Measurements from ENCODE around the gene MLST8.
"Not testable (repeated sequence)": the region's sequence is repeated elsewhere in the genome, so short reads cannot be mapped to it uniquely, and the experiment has no call there.

MLST8 gene

GRCh38 chr16:2234813-2235170 is 29.5 kb downstream of the MLST8 start:
- Histone ChIP-seq H3K4me3 (ENCODE audit: low read length) (no peak overlapping the region), H3K9me3 (ENCODE audit: insufficient read depth, low read depth, low read length) (no peaks in the 10 kb centered on the region), H3K27ac (ENCODE audit: low read depth, low read length) (no peak overlapping the region), H3K4me1 (ENCODE audit: insufficient read depth, low read length) (no peaks in the 10 kb centered on the region; the same call in 1 of the 2 replicates), H3K27me3 (ENCODE audit: insufficient read depth, low read length) (peaks cover 29% of the 10 kb centered on the region), H3K9ac (ENCODE audit: low read depth, low read length) (no peak overlapping the region), H3K36me3 (ENCODE audit: insufficient read depth, low read length) (peaks cover 44% of the 10 kb centered on the region)
- 96% methylated on average over 18 of the region's 18 CpGs for WGBS

GRCh38 chr16:2235234-2235651 is 30.0 kb downstream of the MLST8 start:
- no peak overlapping the region for H3K27ac ChIP-seq (ENCODE audit: low read depth, low read length)
- H3K4me3 ChIP-seq (ENCODE audit: low read length), result no peak overlapping the region
- no peaks in the 10 kb centered on the region; the same call in 1 of the 2 replicates for H3K4me1 ChIP-seq (ENCODE audit: insufficient read depth, low read length)
- H3K36me3 ChIP-seq (ENCODE audit: insufficient read depth, low read length), result peaks cover 40% of the 10 kb centered on the region
- 93% methylated on average over 28 of the region's 28 CpGs for WGBS
- no peaks in the 10 kb centered on the region for H3K9me3 ChIP-seq (ENCODE audit: insufficient read depth, low read depth, low read length)
- no peak overlapping the region for H3K9ac ChIP-seq (ENCODE audit: low read depth, low read length)
- peaks cover 29% of the 10 kb centered on the region for H3K27me3 ChIP-seq (ENCODE audit: insufficient read depth, low read length)

GRCh38 chr16:2235695-2236336 is 30.6 kb downstream of the MLST8 start:
- Histone ChIP-seq H3K36me3 (ENCODE audit: insufficient read depth, low read length) (peaks cover 40% of the 10 kb centered on the region), H3K27me3 (ENCODE audit: insufficient read depth, low read length) (peaks cover 29% of the 10 kb centered on the region), H3K27ac (ENCODE audit: low read depth, low read length) (no peak overlapping the region), H3K9ac (ENCODE audit: low read depth, low read length) (no peak overlapping the region), H3K4me1 (ENCODE audit: insufficient read depth, low read length) (no peaks in the 10 kb centered on the region; the same call in 1 of the 2 replicates), H3K9me3 (ENCODE audit: insufficient read depth, low read depth, low read length) (no peaks in the 10 kb centered on the region), H3K4me3 (ENCODE audit: low read length) (no peak overlapping the region)
- 80% methylated on average over 19 of the region's 19 CpGs for WGBS

GRCh38 chr16:2236337-2237101 is 31.3 kb downstream of the MLST8 start, which contains the start of gene DNASE1L2:
DNASE1L2 (plus strand) TSS chr16:2236444; CDS start chr16:2236817, 373 bp downstream.
- H3K27me3 ChIP-seq (ENCODE audit: insufficient read depth, low read length), result peaks cover 29% of the 10 kb centered on the region
- H3K4me1 ChIP-seq (ENCODE audit: insufficient read depth, low read length), result no peaks in the 10 kb centered on the region; the same call in 1 of the 2 replicates
- peaks cover 35% of the 10 kb centered on the region for H3K36me3 ChIP-seq (ENCODE audit: insufficient read depth, low read length)
- H3K9ac ChIP-seq (ENCODE audit: low read depth, low read length), result peak within 1 kb of the TSS; percentile 26; the same call in 1 of the 2 replicates
- WGBS, result 7% methylated on average over 64 of the region's 64 CpGs
- H3K9me3 ChIP-seq (ENCODE audit: insufficient read depth, low read depth, low read length), result no peaks in the 10 kb centered on the region
- no peak within 1 kb of the TSS for H3K27ac ChIP-seq (ENCODE audit: low read depth, low read length)
- H3K4me3 ChIP-seq (ENCODE audit: low read length), result peak within 1 kb of the TSS; percentile 46

GRCh38 chr16:2237102-2237482 is 31.8 kb downstream of the MLST8 start:
- 5% methylated on average over 40 of the region's 40 CpGs for WGBS
- Histone ChIP-seq H3K27ac (ENCODE audit: low read depth, low read length) (no peak overlapping the region), H3K4me3 (ENCODE audit: low read length) (peak overlapping the region; percentile 46), H3K4me1 (ENCODE audit: insufficient read depth, low read length) (no peaks in the 10 kb centered on the region; the same call in 1 of the 2 replicates), H3K9me3 (ENCODE audit: insufficient read depth, low read depth, low read length) (no peaks in the 10 kb centered on the region), H3K36me3 (ENCODE audit: insufficient read depth, low read length) (peaks cover 30% of the 10 kb centered on the region), H3K9ac (ENCODE audit: low read depth, low read length) (no peak overlapping the region; the same call in 1 of the 2 replicates), H3K27me3 (ENCODE audit: insufficient read depth, low read length) (peaks cover 29% of the 10 kb centered on the region)

GRCh38 chr16:2237493-2238149 is 32.4 kb downstream of the MLST8 start:
- H3K9ac ChIP-seq (ENCODE audit: low read depth, low read length), result peak overlapping the region; percentile 26; the same call in 1 of the 2 replicates
- H3K4me3 ChIP-seq (ENCODE audit: low read length), result peak overlapping the region; percentile 46
- H3K9me3 ChIP-seq (ENCODE audit: insufficient read depth, low read depth, low read length), result no peaks in the 10 kb centered on the region
- H3K36me3 ChIP-seq (ENCODE audit: insufficient read depth, low read length), result peaks cover 30% of the 10 kb centered on the region
- 8% methylated on average over 65 of the region's 65 CpGs for WGBS
- H3K27ac ChIP-seq (ENCODE audit: low read depth, low read length), result no peak overlapping the region
- peaks cover 29% of the 10 kb centered on the region for H3K27me3 ChIP-seq (ENCODE audit: insufficient read depth, low read length)
- H3K4me1 ChIP-seq (ENCODE audit: insufficient read depth, low read length), result no peaks in the 10 kb centered on the region; the same call in 1 of the 2 replicates

GRCh38 chr16:2238150-2238837 is 33.0 kb downstream of the MLST8 start:
- Histone ChIP-seq H3K4me3 (ENCODE audit: low read length) (no peak overlapping the region), H3K9me3 (ENCODE audit: insufficient read depth, low read depth, low read length) (no peaks in the 10 kb centered on the region), H3K36me3 (ENCODE audit: insufficient read depth, low read length) (peaks cover 30% of the 10 kb centered on the region), H3K27ac (ENCODE audit: low read depth, low read length) (no peak overlapping the region; the same call in 1 of the 2 replicates), H3K9ac (ENCODE audit: low read depth, low read length) (no peak overlapping the region), H3K4me1 (ENCODE audit: insufficient read depth, low read length) (no peaks in the 10 kb centered on the region; the same call in 1 of the 2 replicates), H3K27me3 (ENCODE audit: insufficient read depth, low read length) (peaks cover 29% of the 10 kb centered on the region)
- 54% methylated on average over 18 of the region's 18 CpGs for WGBS

- H3K4me3 ChIP-seq (ENCODE audit: low read length), result no peak overlapping the region
- H3K9ac ChIP-seq (ENCODE audit: low read depth, low read length), result no peak overlapping the region
- WGBS, result 55% methylated on average over 15 of the region's 15 CpGs
- H3K4me1 ChIP-seq (ENCODE audit: insufficient read depth, low read length), result no peaks in the 10 kb centered on the region; the same call in 1 of the 2 replicates
- H3K9me3 ChIP-seq (ENCODE audit: insufficient read depth, low read depth, low read length), result no peaks in the 10 kb centered on the region
- peaks cover 31% of the 10 kb centered on the region for H3K36me3 ChIP-seq (ENCODE audit: insufficient read depth, low read length)
- peaks cover 29% of the 10 kb centered on the region for H3K27me3 ChIP-seq (ENCODE audit: insufficient read depth, low read length)
- H3K27ac ChIP-seq (ENCODE audit: low read depth, low read length), result peak overlapping the region; percentile 51; the same call in 1 of the 2 replicates
Measured at GRCh38 chr16:2238838-2239675, 33.8 kb downstream of the MLST8 start.

- peaks cover 32% of the 10 kb centered on the region for H3K36me3 ChIP-seq (ENCODE audit: insufficient read depth, low read length)
- not testable (repeated sequence) for H3K9me3 ChIP-seq (ENCODE audit: insufficient read depth, low read depth, low read length)
- WGBS, result 91% methylated on average over 8 of the region's 9 CpGs
Measured at GRCh38 chr16:2240331-2240730, 35.1 kb downstream of the MLST8 start.

GRCh38 chr16:2242598-2242997 is 37.3 kb downstream of the MLST8 start:
- no peak overlapping the region for H3K27ac ChIP-seq (ENCODE audit: low read depth, low read length)
- 95% methylated on average over 11 of the region's 11 CpGs for WGBS

More at GRCh38 chr16:2240331-2240730, 35.1 kb downstream of the MLST8 start:
- H3K27ac ChIP-seq (ENCODE audit: low read depth, low read length); H3K9ac ChIP-seq (ENCODE audit: low read depth, low read length); H3K4me3 ChIP-seq (ENCODE audit: low read length); H3K4me1 ChIP-seq (ENCODE audit: insufficient read depth, low read length): not testable (repeated sequence)
- peaks cover 29% of the 10 kb centered on the region for H3K27me3 ChIP-seq (ENCODE audit: insufficient read depth, low read length)

More at GRCh38 chr16:2242598-2242997, 37.3 kb downstream of the MLST8 start:
- Histone ChIP-seq H3K9me3 (ENCODE audit: insufficient read depth, low read depth, low read length) (no peaks in the 10 kb centered on the region), H3K9ac (ENCODE audit: low read depth, low read length) (no peak overlapping the region), H3K4me1 (ENCODE audit: insufficient read depth, low read length) (no peaks in the 10 kb centered on the region), H3K36me3 (ENCODE audit: insufficient read depth, low read length) (peaks cover 48% of the 10 kb centered on the region), H3K4me3 (ENCODE audit: low read length) (no peak overlapping the region), H3K27me3 (ENCODE audit: insufficient read depth, low read length) (peaks cover 9% of the 10 kb centered on the region)
